ENCODE results near the gene MYOZ3. TPM values are rescaled to one million over a fixed set of nuclear protein-coding genes. Genes with fewer than 3 reads are reported as not detected.

MYOZ3 gene
- total RNA-seq, 1 donor from 2014 or later = 6.1 TPM

DNA sequence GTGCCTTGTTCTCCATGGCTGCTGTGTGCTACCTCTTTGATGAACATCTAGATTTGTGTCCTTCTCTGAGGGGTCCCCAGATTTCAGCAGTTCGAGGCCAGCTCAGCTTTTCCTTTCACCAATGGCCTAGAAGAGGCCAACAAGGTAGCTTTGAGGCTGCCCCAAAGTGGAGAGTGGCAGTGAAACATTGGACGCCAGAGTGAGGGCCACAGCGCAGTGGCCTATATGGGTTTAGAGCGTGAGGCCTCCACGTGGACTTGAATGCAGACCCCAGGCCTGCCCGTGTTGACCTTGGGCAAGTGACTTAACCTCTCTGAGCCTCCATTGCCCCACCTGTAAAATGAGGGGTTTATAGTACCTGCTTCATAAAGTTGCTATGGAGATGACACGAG, 11.8 kb downstream of the MYOZ3 start:
- no peak for DNase-seq (ENCODE audit: extremely low spot score, unreplicated experiment)
- H3K36me3 Mint-ChIP-seq = peaks cover 4% of the 10 kb centered on the region
- no peak overlapping the region for H3K27ac Mint-ChIP-seq
- H3K4me3 Mint-ChIP-seq = peak overlapping the region; percentile 86
- H3K9me3 Mint-ChIP-seq = no peaks in the 10 kb centered on the region
- peaks cover 26% of the 10 kb centered on the region for H3K4me1 Mint-ChIP-seq (ENCODE audit: unreplicated experiment)
- no peak for TF ChIP-seq CTCF (conservative IDR thresholded peaks at IDR 0.05)
- peaks cover 23% of the 10 kb centered on the region for H3K27me3 Mint-ChIP-seq

DNA sequence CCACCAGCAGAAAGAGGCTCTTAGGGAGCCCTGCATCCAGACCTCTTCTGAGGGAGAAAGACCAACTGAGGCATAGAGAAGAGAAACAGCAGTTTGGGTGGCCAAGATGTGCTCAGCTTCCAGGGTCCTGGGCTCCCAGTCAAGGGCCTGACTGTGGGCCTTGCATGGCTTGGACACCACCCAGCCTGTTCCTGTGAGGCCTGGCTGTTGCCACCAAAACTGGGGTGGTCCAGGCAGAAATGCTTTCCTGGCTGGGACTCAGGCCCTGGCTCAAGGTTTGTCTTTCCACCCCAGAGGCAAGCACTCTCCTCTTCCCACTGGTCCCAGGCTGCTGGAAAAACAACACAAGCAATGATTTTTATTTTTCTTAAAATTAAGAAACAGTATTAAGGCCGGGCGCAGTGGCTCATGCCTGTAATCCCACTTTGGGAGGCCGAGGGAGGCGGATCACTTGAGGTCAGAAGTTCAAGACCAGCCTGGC, 13.3 kb downstream of the MYOZ3 start:
- Mint-ChIP-seq H3K36me3 (peaks cover 4% of the 10 kb centered on the region), H3K4me3 (peak overlapping the region; percentile 74), H3K4me1 (ENCODE audit: unreplicated experiment) (peaks cover 26% of the 10 kb centered on the region), H3K27ac (peak overlapping the region; percentile 48), H3K27me3 (peaks cover 21% of the 10 kb centered on the region), H3K9me3 (no peaks in the 10 kb centered on the region)
- no peak for TF ChIP-seq CTCF (conservative IDR thresholded peaks at IDR 0.05)
- no peak for DNase-seq (ENCODE audit: extremely low spot score, unreplicated experiment)

DNA sequence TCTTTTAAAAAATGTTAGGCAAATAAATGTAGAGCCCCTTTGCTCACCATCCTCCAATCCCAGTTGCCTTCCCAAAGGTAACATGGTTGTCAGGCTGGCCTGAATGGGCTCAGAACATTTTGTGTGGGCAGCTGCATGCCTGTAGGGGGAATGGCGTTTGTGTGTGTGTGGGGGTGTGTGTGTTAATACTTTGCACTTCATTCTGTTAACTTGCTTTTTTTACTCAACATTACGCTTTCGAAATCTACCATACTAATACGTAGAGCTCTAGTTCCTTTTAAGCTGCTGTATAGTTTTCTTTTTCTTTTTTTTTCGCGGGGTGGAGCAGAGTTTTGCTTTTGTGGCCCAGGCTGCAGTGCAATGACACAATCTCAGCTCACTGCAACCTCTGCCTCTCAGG, 14.0 kb downstream of the MYOZ3 start:
- peaks cover 26% of the 10 kb centered on the region for H3K4me1 Mint-ChIP-seq (ENCODE audit: unreplicated experiment)
- peak overlapping the region; percentile 20 for H3K4me3 Mint-ChIP-seq
- peaks cover 4% of the 10 kb centered on the region for H3K36me3 Mint-ChIP-seq
- no peak overlapping the region for H3K27ac Mint-ChIP-seq
- peaks cover 18% of the 10 kb centered on the region for H3K27me3 Mint-ChIP-seq
- TF ChIP-seq CTCF (conservative IDR thresholded peaks at IDR 0.05) = no peak
- H3K9me3 Mint-ChIP-seq = no peaks in the 10 kb centered on the region
- no peak for DNase-seq (ENCODE audit: extremely low spot score, unreplicated experiment)

GRCh38 chr5:150676578-150676977, 15.5 kb downstream of the MYOZ3 start:
- Mint-ChIP-seq H3K27ac (no peak overlapping the region), H3K36me3 (peaks cover 4% of the 10 kb centered on the region), H3K4me1 (ENCODE audit: unreplicated experiment) (peaks cover 20% of the 10 kb centered on the region), H3K27me3 (peaks cover 6% of the 10 kb centered on the region), H3K9me3 (no peaks in the 10 kb centered on the region), H3K4me3 (no peak overlapping the region)
- DNase-seq (ENCODE audit: extremely low spot score, unreplicated experiment) = no peak
- TF ChIP-seq CTCF (conservative IDR thresholded peaks at IDR 0.05) = no peak

DNA sequence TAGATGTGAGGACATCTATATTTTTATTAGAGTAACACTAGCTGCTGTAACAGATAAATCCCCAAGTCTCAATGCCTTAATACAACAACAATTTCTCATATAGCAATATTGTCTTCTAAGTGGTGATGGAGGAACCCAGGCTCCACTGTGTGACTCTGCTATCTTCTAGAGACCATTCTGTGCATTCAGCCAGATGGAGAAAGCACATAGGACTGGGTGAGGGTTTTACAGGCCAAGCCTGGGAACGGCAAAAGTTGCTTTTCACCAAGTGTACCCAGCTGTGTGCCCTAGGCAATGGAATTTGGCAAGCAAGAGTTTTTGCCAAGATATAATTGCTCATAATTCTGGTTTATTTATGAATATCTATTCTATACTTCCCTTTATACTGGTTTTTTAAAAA, 28.1 kb downstream of the MYOZ3 start:
- no peak overlapping the region for H3K4me3 Mint-ChIP-seq
- no peak for TF ChIP-seq CTCF (conservative IDR thresholded peaks at IDR 0.05)

DNA sequence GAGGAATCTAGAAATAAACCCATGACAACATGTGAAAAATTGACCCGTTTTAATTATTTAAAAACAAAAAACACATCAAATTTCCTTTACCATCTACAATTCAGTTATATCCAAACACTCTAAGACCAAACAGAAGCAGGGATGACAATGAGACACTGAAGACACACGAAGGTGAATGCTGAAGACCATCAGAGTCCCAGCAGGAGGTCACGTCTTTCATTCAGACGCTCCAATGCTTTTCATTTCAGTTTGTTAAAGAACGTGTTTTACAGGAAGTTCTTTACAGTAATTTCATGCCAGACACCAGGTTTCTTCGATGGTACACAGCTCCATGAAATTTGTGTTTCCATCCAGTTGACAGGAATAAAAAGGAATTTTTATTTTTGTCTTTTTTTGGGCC, 29.7 kb downstream of the MYOZ3 start:
- Mint-ChIP-seq H3K4me1 (ENCODE audit: unreplicated experiment) (no peaks in the 10 kb centered on the region), H3K27me3 (no peaks in the 10 kb centered on the region), H3K9me3 (no peaks in the 10 kb centered on the region), H3K36me3 (peaks cover 33% of the 10 kb centered on the region), H3K27ac (no peak overlapping the region), H3K4me3 (no peak overlapping the region)
- no peak for TF ChIP-seq CTCF (conservative IDR thresholded peaks at IDR 0.05)
- DNase-seq (ENCODE audit: extremely low spot score, unreplicated experiment) = no peak

More for the DNA sequence above, 28.1 kb downstream of the MYOZ3 start:
- DNase-seq (ENCODE audit: extremely low spot score, unreplicated experiment) = no peak
- no peaks in the 10 kb centered on the region for H3K9me3 Mint-ChIP-seq
- no peaks in the 10 kb centered on the region for H3K4me1 Mint-ChIP-seq (ENCODE audit: unreplicated experiment)
- no peaks in the 10 kb centered on the region for H3K27me3 Mint-ChIP-seq
- peaks cover 27% of the 10 kb centered on the region for H3K36me3 Mint-ChIP-seq
- H3K27ac Mint-ChIP-seq = no peak overlapping the region

Data from type B pancreatic cell (in vitro differentiated cells).